Femur (tissue), 1 donor: ENCODE data around the gene CD68.
A peak's percentile ranks its signal among the peaks of the same experiment; 100 is the strongest.
"Not testable (repeated sequence)": the region's sequence is repeated elsewhere in the genome, so short reads cannot be mapped to it uniquely, and the experiment has no call there.

Experiments
- DNase-seq: peaks from one replicate; pipeline ENCODE4 v3.0.0-alpha.2; 2017

The CD68 gene

GRCh38 chr17:7582396-7583252 lies 3.2 kb downstream of the CD68 start:
- DNase-seq: no peak

DNA sequence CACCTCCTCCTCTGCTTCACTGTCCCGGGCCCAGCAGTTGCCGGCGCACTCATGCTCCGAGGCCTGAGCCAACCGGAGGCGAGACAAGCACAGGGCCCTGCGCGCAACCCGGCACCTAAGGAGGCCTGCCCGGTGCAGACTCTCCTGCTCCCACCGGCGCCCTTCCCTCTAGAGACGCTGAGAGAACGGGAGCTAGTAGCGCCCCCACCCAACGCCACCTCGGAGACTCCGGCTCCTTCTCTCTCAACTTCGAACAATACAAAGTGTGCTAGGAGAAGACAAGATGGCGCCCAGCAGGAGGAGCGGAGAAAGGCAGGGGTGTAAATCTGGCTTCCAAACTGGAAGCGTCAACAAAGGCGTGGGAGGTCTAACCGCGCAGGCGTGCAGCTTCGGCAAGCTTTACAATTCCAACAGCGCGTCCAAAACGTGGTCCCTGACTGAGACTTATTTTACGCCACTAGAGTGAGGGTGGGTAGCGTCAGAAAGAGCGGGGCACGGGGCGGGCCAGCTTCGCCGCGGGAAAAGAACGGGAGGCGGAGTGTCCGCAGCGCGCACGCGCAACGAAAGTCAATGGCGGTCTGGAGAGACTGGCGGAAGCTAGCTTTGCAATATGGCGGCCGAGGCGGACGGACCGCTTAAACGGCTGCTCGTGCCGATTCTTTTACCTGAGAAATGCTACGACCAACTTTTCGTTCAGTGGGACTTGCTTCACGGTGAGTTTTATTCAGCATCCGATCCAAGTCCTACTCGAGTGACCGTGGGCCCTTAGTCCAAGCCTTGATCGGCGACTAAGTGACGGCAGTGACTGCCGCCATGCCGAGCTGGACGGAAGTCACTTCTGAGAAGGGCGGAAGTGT lies 4.0 kb downstream of the CD68 start, which contains the start of gene MPDU1:
Gene MPDU1, plus strand, starts transcription at position 600 of the 857 bp plus-strand sequence. Its CDS starts 11 bp downstream, at position 611.
- peak; percentile 99 for DNase-seq

DNA sequence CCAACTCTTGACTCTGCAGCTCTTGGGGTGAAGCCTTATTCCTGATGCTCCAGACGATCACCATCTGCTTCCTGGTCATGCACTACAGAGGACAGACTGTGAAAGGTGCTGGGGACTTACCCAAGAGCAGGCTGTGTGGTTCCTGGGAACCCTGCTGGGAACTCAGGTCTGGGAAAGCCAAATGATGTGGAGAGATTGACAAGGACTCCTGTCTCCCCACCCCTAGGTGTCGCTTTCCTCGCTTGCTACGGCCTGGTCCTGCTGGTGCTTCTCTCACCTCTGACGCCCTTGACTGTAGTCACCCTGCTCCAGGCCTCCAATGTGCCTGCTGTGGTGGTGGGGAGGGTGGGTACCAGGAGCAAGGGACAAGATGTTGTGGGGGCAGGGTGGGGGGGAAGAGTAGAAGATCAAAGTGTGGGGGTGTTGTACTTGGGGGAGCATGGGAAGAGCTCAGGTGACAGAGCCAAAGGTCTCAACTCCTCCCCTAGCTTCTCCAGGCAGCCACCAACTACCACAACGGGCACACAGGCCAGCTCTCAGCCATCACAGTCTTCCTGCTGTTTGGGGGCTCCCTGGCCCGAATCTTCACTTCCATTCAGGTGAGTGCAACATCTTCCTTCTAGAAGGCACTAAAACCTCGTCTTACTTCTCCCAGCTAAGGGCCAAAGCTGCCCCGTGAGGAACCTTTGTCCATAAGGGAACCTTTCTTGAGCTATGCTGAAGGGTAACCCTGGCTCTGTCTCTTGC lies 7.4 kb downstream of the CD68 start:
- DNase-seq: no peak

GRCh38 chr17:7587420-7588151 lies 8.1 kb downstream of the CD68 start:
- DNase-seq: no peak

DNA sequence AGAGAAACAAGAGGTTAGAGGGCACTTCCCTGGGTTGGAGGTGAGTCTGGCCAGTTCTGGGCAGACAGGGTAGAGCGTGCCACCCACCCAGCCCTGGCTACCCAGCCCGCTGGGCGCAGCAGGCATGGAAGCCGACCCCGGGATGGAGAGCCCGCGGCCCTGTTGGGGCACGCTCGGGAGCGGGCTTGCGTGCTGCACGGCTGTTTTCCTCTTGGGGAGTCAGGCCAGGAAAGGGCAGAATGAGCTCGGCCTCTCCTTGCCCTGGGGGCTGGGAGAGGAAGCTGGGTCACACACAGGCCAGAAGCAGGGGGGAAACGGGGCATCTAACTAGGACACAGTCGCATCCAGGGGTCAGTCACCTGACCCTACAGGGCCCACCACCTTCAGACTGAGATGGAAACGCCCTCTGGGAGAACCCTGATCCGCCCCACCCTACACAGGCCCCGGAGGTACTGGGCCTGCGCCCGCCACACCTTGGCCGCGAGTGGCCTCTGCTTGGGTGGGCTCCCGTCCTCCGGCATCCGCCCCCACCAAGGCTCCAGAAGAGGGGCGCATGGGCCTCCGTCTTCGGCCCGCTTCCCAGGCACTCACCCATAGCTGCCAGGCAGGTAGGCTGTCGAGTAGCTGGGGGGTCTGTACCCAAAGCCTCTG lies 9.2 kb downstream of the CD68 start:
- DNase-seq: no peak

DNA sequence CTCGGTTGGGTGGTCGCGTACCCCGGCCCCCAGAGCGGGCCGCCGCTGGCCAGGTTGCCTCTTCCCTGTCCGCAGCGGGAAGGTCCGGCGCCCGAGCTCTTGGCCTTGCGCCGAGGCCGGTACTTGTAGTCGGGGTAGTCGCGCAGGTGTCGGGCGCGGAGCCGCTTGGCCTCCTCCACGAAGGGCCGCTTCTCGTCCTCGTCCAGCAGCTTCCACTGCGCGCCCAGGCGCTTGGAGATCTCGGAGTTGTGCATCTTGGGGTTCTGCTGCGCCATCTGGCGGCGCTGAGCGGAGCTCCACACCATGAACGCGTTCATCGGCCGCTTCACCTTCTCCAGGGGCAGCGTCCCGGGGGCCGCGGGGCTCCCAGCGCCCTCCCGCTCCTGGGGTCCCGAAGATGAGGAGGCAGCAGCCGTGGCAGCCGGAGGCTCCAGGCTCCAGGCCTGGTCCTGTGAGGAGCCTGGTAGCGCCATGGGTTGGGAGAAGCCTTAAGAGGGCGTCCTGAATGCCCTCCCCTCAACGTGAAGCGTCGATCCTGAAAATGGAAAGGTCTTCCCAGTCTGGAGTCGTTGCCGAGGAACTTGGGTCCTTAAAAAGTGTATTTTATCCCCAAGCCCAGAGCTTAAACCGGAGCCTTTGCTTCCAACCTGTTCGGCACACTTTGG lies 9.9 kb downstream of the CD68 start:
- peak; percentile 90 for DNase-seq

- no peak for DNase-seq
Observed at GRCh38 chr17:7589891-7590691, 10.7 kb downstream of the CD68 start, which contains the start of gene SOX15. Gene SOX15 (minus strand): TSS chr17:7590094. CDS start chr17:7589676, 418 bp downstream.

DNA sequence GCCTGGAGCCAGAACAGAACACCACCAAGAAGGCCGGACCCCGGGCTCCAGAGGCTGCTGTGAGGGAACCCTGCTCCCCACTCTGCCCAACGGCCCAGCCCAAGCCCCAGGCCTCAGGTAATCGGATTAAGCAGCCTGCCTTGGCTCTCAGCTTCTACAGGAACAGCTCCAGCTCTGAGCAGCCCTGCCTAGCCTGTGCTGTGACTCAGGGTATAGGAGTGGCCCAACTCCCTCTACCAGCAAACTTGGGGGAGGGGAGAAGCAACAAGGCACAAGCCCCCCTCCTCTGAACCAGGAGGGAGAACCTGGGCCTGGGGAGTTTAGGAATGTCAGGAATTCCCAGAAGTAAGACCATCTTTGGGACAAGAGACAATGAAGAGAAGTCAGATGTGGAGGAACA lies 11.3 kb downstream of the CD68 start:
- no peak for DNase-seq

DNA sequence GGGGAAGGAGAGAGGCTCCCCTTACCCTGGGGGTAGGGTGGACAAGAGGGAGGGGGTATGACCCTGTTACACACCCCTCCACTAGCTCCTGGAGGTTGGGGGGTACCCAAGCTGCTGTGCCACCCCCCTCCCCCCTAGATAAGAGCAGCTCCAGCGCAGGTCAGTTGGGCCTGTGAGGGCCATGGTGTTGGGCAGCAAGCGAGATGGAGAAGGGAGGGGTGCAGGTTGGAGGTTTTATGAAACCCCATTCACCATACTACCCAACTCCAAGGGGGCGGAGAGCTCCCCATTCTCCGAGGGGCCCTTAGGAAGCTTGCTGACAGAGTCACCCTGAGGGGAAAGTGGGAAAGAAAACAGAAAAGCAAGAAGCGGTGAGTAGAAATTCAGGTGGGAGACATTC lies 12.2 kb downstream of the CD68 start:
- no peak for DNase-seq

DNA sequence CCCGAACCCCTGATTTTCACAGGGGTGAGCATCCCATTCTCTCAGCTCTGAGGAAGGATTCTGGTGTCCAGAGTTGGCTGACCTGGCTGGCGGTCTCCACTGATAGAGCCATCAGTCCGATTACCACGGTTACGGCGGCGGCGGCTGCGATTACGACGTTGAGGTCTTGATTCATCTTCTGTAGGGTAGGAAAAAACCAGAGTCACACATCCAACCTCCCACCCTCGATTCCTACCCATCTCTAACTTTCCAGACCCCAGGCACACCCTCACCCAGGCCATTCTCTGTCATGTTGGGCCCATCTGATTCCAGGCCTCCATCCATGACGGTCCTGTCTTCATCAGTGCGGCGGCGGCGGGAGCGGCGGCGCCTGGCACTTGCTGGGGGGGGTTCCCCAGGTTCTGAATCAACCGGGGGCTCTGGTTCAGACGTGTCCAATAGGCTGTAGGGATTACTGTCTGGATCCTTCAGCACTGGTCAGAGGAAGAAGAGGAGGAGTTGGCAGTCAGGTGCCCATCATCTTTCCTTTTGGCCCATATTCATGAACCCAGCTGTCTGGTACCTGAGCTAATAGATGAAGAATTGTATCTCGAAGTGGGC lies 13.1 kb downstream of the CD68 start:
- DNase-seq: no peak

GRCh38 chr17:7593296-7593695 lies 13.9 kb downstream of the CD68 start:
- DNase-seq: no peak

DNA sequence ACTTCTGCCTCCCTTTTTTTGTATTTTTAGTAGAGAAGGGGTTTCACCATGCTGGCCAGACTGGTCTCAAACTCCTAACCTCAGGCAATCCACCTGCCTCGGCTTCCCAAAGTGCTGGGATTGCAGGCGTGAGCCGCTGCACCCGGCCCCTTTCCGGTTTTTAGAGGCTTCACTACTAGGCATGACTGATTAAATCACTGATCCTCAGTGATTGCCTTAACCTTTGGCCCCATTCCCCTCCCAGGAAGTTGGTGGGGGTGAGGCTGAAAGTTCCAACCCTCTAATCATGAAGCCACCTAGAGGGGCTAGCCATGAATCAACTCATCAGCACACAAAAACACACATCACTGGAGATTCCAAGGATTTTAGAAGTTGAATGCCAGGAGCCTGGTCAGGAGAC lies 18.1 kb downstream of the CD68 start:
- DNase-seq: not testable (repeated sequence)

DNA sequence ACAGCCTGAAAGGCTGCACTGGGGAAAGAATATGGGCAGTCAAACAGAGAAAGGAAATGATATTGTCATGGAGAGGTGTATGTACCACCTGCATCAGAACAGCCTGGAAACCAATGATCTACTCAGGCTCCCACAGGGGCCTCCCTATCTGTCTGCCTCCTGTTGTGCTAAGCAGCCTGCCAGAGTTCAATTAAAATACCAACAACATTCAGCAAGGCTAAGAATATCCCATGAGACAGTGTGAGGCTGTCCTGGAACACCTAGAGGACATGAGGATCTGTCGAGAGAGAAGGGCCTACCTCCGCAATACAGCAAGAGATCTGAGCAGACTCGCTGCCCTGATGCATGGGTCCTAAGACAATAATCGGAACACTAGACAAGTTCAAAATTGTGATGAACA lies 26.8 kb downstream of the CD68 start:
- DNase-seq: no peak

- DNase-seq: no peak
Observed at GRCh38 chr17:7610641-7611040, 31.2 kb downstream of the CD68 start.

GRCh38 chr17:7611635-7612293 lies 32.3 kb downstream of the CD68 start:
- no peak for DNase-seq

DNA sequence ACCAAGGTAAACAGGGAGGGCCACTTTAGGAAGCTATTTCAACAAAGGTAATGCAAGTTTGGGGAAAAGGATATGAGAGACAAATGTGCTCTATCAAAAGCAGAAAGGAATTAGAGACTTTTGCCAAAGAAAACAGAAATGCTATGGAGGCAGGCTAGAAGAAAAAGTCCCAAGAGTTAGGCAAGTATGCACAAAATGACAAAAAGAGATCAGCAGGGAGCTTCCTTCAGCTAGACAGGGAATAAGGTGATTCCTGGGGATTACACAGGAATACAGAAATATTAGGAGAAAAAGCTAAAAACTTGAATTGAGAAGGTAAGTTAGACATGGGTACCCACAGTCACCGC lies 32.8 kb downstream of the CD68 start:
- no peak for DNase-seq

DNA sequence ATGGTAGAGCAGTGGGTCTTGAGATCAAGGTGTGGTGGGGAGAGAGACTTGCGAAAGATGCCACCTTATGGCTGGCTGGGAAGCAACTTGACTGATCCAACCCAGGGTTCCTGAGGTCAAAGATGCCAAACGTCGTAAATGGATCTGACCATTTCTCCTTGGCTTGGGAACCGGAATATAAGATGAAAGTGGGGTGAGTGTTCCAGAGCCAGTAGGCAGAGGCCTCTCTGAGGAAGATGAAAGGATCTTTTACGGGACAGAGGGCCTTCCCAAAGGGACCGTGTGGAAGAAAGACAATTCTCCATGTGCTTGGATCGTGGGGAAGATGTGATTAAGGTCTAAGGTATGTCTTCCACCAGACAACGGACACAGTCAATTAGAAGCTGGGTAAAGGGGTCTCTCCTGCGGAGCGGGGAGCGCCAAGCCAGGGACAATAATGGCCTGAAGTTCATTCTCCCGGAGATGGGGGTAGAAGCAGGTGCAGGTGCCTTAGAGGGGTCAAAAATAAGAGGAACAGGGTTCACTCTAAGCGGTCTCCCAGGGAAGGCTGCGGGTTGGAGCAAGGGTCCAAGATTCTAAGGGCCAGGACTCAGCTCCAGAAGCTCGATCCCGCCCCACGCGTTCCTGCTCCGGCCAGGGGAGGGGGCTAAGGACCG lies 34.5 kb downstream of the CD68 start:
- no peak for DNase-seq

DNA sequence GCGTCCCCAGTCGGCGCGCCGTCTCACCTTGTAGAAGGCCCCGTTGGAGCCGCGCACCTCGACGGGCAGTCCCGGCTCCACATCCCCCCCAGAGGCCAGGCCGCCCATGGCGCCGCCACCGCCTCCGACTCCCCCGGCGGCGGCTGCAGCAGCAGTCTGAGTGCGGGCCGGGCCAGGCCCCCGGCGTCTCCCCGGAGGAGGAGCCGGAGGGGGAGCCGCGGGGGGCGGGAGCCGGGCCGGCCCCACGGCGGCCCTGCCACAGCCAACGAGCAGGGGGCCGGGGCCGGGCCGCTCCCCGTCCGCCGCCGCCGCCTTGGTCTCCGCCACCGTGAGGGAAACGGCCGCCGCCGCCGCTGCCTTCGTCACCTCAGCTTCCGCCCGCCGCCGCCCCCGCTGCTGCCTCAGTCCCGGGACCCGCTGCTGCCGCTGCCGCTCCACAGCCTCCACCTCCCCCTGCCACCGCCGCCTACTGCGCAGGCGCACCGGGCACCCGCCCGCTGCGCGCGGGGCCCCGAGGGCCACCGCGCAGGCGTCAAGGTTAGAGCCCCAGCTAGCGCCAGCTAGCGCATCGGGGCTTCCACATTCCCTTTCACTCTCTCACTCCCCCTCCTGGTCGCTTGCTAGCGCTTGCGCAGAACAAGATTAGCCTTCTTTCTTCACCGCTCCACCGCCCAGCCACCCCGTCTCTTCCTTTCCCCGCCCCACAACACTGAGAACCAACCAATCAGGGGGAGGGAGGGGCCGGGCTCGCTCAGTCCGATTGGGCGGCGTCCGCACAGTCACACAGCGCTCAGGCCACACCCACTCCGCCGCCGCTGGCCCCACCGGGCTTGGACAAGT lies 35.2 kb downstream of the CD68 start, which contains the start of gene FXR2:
Gene FXR2, minus strand, starts transcription at position 473 of the 840 bp plus-strand sequence. Its CDS starts 365 bp downstream, at position 108.
- DNase-seq: peak; percentile 100
